GM23338 (cell line): ENCODE results near the gene PPP1R12A. TPM values are rescaled to one million over a fixed set of nuclear protein-coding genes. Genes with fewer than 3 reads are reported as not detected.

ENCODE experiments used
- CREB1 ChIP-seq: fragments of 250-450 bp; sonication (Bioruptor Pico); IDR thresholded peaks from 2 replicates; pipeline ENCODE4 v1.5.0; 2020; ENCODE audit warnings: low read depth, mild to moderate bottlenecking, moderate library complexity
- EZH2phosphoT487 ChIP-seq: fragments of 200-600 bp; sonication (generic); IDR thresholded peaks from one replicate; pipeline ENCODE4 v1.8.1; 2018; ENCODE audit warnings: antibody characterized with exemption; ENCODE audit not compliant: unreplicated experiment
- JUNB ChIP-seq: IDR thresholded peaks from one replicate; pipeline ENCODE4 v1.6.1; 2016; ENCODE audit warnings: antibody characterized with exemption; ENCODE audit not compliant: unreplicated experiment
- NANOG ChIP-seq: IDR thresholded peaks from 2 replicates; pipeline ENCODE4 v1.6.1; 2016; ENCODE audit warnings: antibody characterized with exemption, borderline replicate concordance
- STAT1 ChIP-seq: IDR thresholded peaks from one replicate; pipeline ENCODE4 v1.6.1; 2016; ENCODE audit warnings: antibody characterized with exemption; ENCODE audit not compliant: unreplicated experiment
- ZNF114 ChIP-seq: fragments of 250-450 bp; sonication (Bioruptor Pico); IDR thresholded peaks from 2 replicates; pipeline ENCODE4 v1.5.0; 2020; ENCODE audit warnings: mild to moderate bottlenecking, moderate library complexity
- ZNF331 ChIP-seq: fragments of 250-450 bp; sonication (Bioruptor Pico); IDR thresholded peaks from 2 replicates; pipeline ENCODE4 v1.5.0; 2020; ENCODE audit warnings: low read depth, mild to moderate bottlenecking, moderate library complexity
- polyA plus RNA-seq: library from polyadenylated mRNA; unstranded; fragments of >200 nt; fragmentation: Nextera tagmentation; extraction: Ambion mirVana; gene quantifications from 2 replicates; pipeline ENCODE4 v1.2.1, GENCODE V29; 2016
- total RNA-seq: library from RNA; depleted of rRNA; stranded (reverse); fragments of >200 nt; shearing (Covaris generic); gene quantifications from 2 replicates; pipeline ENCODE4 v1.2.3, GENCODE V29; 2014
- TF ChIP-seq, protein P1 (sequence below): fragments of 250-450 bp; sonication (Bioruptor Pico); IDR thresholded peaks from 2 replicates; pipeline ENCODE4 v1.5.0; 2020; ENCODE audit warnings: mild to moderate bottlenecking, moderate library complexity
- TF ChIP-seq, protein P2 (sequence below): IDR thresholded peaks from 2 replicates; pipeline ENCODE4 v1.6.1; 2016; ENCODE audit warnings: antibody characterized with exemption

PPP1R12A gene
- total and polyA plus RNA-seq, 2 experiments from 2014 or later: 91.6 to 146 TPM

DNA sequence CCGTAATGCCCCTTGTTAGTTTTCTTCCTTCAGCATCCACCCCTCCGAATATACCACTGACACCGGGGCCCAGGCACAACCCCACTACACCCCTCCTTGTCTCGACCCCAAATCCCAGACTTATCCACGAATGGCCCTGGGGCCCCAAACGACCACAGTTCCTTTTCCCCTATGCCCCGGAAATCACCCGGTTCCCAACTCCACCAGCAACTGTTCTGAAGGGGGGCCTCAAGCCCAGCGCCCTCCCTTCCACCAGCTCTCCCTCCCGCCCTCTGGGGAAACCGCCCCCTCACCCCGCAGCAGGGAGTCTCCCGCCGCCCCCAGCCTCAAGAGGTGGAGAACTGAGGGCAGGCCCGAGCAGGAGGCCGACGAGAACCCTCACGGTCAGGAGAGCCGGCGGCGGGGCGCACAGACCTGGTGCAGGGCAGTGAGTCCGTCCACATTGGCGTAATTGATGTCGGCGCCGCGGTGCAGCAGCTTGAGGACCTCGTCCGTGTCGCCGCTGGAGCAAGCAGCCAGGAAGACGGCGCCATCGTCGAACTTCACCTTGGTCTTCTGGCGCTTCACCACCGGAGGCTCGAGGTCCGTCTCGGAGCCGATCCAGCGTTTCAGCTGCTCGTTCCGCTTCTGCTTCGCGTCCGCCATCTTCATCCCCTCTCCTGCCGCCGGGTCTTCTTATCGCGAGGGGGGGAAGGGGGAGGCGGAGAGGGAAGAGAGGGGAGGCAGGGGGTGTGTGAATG lies 446 bp downstream of the PPP1R12A start (continued):
- TF ChIP-seq, protein P1, sequence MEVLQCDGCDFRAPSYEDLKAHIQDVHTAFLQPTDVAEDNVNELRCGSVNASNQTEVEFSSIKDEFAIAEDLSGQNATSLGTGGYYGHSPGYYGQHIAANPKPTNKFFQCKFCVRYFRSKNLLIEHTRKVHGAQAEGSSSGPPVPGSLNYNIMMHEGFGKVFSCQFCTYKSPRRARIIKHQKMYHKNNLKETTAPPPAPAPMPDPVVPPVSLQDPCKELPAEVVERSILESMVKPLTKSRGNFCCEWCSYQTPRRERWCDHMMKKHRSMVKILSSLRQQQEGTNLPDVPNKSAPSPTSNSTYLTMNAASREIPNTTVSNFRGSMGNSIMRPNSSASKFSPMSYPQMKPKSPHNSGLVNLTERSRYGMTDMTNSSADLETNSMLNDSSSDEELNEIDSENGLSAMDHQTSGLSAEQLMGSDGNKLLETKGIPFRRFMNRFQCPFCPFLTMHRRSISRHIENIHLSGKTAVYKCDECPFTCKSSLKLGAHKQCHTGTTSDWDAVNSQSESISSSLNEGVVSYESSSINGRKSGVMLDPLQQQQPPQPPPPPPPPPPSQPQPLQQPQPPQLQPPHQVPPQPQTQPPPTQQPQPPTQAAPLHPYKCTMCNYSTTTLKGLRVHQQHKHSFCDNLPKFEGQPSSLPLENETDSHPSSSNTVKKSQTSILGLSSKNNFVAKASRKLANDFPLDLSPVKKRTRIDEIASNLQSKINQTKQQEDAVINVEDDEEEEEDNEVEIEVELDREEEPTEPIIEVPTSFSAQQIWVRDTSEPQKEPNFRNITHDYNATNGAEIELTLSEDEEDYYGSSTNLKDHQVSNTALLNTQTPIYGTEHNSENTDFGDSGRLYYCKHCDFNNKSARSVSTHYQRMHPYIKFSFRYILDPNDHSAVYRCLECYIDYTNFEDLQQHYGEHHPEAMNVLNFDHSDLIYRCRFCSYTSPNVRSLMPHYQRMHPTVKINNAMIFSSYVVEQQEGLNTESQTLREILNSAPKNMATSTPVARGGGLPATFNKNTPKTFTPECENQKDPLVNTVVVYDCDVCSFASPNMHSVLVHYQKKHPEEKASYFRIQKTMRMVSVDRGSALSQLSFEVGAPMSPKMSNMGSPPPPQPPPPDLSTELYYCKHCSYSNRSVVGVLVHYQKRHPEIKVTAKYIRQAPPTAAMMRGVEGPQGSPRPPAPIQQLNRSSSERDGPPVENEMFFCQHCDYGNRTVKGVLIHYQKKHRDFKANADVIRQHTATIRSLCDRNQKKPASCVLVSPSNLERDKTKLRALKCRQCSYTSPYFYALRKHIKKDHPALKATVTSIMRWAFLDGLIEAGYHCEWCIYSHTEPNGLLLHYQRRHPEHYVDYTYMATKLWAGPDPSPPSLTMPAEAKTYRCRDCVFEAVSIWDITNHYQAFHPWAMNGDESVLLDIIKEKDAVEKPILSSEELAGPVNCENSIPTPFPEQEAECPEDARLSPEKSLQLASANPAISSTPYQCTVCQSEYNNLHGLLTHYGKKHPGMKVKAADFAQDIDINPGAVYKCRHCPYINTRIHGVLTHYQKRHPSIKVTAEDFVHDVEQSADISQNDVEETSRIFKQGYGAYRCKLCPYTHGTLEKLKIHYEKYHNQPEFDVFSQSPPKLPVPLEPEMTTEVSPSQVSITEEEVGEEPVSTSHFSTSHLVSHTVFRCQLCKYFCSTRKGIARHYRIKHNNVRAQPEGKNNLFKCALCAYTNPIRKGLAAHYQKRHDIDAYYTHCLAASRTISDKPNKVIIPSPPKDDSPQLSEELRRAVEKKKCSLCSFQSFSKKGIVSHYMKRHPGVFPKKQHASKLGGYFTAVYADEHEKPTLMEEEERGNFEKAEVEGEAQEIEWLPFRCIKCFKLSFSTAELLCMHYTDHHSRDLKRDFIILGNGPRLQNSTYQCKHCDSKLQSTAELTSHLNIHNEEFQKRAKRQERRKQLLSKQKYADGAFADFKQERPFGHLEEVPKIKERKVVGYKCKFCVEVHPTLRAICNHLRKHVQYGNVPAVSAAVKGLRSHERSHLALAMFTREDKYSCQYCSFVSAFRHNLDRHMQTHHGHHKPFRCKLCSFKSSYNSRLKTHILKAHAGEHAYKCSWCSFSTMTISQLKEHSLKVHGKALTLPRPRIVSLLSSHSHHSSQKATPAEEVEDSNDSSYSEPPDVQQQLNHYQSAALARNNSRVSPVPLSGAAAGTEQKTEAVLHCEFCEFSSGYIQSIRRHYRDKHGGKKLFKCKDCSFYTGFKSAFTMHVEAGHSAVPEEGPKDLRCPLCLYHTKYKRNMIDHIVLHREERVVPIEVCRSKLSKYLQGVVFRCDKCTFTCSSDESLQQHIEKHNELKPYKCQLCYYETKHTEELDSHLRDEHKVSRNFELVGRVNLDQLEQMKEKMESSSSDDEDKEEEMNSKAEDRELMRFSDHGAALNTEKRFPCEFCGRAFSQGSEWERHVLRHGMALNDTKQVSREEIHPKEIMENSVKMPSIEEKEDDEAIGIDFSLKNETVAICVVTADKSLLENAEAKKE (CRISPR knock-in tag): no peak
- TF ChIP-seq CREB1 (CRISPR knock-in tag) (no peak), STAT1 (no peak), NANOG (no peak), EZH2phosphoT487 (no peak), ZNF114 (CRISPR knock-in tag) (no peak), ZNF331 (CRISPR knock-in tag) (no peak), JUNB (no peak)
- TF ChIP-seq, protein P2, sequence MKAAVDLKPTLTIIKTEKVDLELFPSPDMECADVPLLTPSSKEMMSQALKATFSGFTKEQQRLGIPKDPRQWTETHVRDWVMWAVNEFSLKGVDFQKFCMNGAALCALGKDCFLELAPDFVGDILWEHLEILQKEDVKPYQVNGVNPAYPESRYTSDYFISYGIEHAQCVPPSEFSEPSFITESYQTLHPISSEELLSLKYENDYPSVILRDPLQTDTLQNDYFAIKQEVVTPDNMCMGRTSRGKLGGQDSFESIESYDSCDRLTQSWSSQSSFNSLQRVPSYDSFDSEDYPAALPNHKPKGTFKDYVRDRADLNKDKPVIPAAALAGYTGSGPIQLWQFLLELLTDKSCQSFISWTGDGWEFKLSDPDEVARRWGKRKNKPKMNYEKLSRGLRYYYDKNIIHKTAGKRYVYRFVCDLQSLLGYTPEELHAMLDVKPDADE: no peak
